Subcutaneous adipose tissue (tissue), 4 donors: ENCODE data around the gene ICA1L. TPM values are rescaled to one million over a fixed set of nuclear protein-coding genes. Genes with fewer than 3 reads are reported as not detected.

Experiments used
- CTCF ChIP-seq: fragments of 450-650 bp; IDR thresholded peaks from one replicate; pipeline ENCODE4 v1.5.1; 2016; ENCODE audit warnings: low read depth, mild to moderate bottlenecking, control low read depth, antibody characterized with exemption, moderate library complexity
- total RNA-seq, 4 donors: library from RNA; depleted of rRNA; stranded (reverse); fragments of >200 nt; gene quantifications; one replicate each; pipeline ENCODE4 v1.1.0, GENCODE V29; 2016

Gene ICA1L
- total RNA-seq, 4 donors from 2014 or later = 8.0 to 16.7 (median 11.6) TPM

- no peak for TF ChIP-seq CTCF
These were observed 113.4 kb downstream of the ICA1L start for GRCh38 chr2:202758128-202758527.

GRCh38 chr2:202757339-202757738 is 114.2 kb downstream of the ICA1L start:
- TF ChIP-seq CTCF = no peak

- no peak for TF ChIP-seq CTCF
These were observed 115.0 kb downstream of the ICA1L start for GRCh38 chr2:202756598-202756997.

GRCh38 chr2:202754936-202755335 is 116.6 kb downstream of the ICA1L start:
- no peak for TF ChIP-seq CTCF

GRCh38 chr2:202752071-202752470 is 119.5 kb downstream of the ICA1L start:
- TF ChIP-seq CTCF = no peak

- no peak for TF ChIP-seq CTCF
These were observed 120.7 kb downstream of the ICA1L start for GRCh38 chr2:202750763-202751427.

GRCh38 chr2:202749477-202749876 is 122.1 kb downstream of the ICA1L start:
- TF ChIP-seq CTCF = no peak
